Skeletal muscle satellite cell (primary cell): Measurements from ENCODE around the gene FOXP1.
"Not testable (repeated sequence)": the region's sequence is repeated elsewhere in the genome, so short reads cannot be mapped to it uniquely, and the experiment has no call there.

Experiments used
- H3K27me3 ChIP-seq: 2 replicates; pipeline ENCODE4 v1.7.0; 2013; ENCODE audit warnings: low read length; ENCODE audit not compliant: control insufficient read depth, insufficient read depth
- H3K36me3 ChIP-seq: 2 replicates; pipeline ENCODE4 v1.7.0; 2013; ENCODE audit warnings: mild to moderate bottlenecking, control low read depth, low read length; ENCODE audit not compliant: insufficient read depth
- H3K4me1 ChIP-seq: 2 replicates; pipeline ENCODE4 v1.7.0; 2013; ENCODE audit warnings: low read length; ENCODE audit not compliant: control insufficient read depth, insufficient read depth
- H3K4me2 ChIP-seq: 2 replicates; pipeline ENCODE4 v1.7.0; 2013; ENCODE audit warnings: mild to moderate bottlenecking, low read length
- H3K4me3 ChIP-seq: 2 replicates; pipeline ENCODE4 v1.7.0; 2013; ENCODE audit warnings: low read length
- H3K9ac ChIP-seq: 2 replicates; pipeline ENCODE4 v1.7.0; 2013; ENCODE audit warnings: mild to moderate bottlenecking, low read depth, low read length, moderate library complexity
- H3K9me3 ChIP-seq: replicated peaks from 2 replicates; pipeline ENCODE4 v1.7.0; 2013; ENCODE audit warnings: mild to moderate bottlenecking, control low read depth, low read length

The FOXP1 gene

GRCh38 chr3:71325715-71326114 is 257.8 kb downstream of the FOXP1 start:
- Histone ChIP-seq H3K9me3 (no peaks in the 10 kb centered on the region), H3K4me1 (no peaks in the 10 kb centered on the region), H3K4me2 (no peak overlapping the region), H3K27me3 (no peaks in the 10 kb centered on the region), H3K9ac (no peak overlapping the region), H3K36me3 (no peaks in the 10 kb centered on the region), H3K4me3 (no peak overlapping the region)

- not testable (repeated sequence) for H3K4me1 ChIP-seq, H3K9me3 ChIP-seq, H3K4me2 ChIP-seq, H3K36me3 ChIP-seq, H3K4me3 ChIP-seq, H3K27me3 ChIP-seq, H3K9ac ChIP-seq
Measured at GRCh38 chr3:71324224-71324623, 259.3 kb downstream of the FOXP1 start.

GRCh38 chr3:71323558-71323957 is 260.0 kb downstream of the FOXP1 start:
- H3K4me2 ChIP-seq: no peak overlapping the region
- no peaks in the 10 kb centered on the region for H3K27me3 ChIP-seq
- no peaks in the 10 kb centered on the region for H3K9me3 ChIP-seq
- H3K9ac ChIP-seq: no peak overlapping the region
- no peak overlapping the region for H3K4me3 ChIP-seq
- H3K36me3 ChIP-seq: no peaks in the 10 kb centered on the region
- H3K4me1 ChIP-seq: no peaks in the 10 kb centered on the region

GRCh38 chr3:71322154-71322553 is 261.4 kb downstream of the FOXP1 start:
- Histone ChIP-seq H3K4me1 (peaks cover 12% of the 10 kb centered on the region), H3K36me3 (no peaks in the 10 kb centered on the region)

GRCh38 chr3:71319771-71320170 is 263.8 kb downstream of the FOXP1 start:
- H3K9ac ChIP-seq: no peak overlapping the region
- no peaks in the 10 kb centered on the region for H3K9me3 ChIP-seq
- no peak overlapping the region for H3K4me2 ChIP-seq
- H3K4me3 ChIP-seq: no peak overlapping the region
- H3K4me1 ChIP-seq: peaks cover 13% of the 10 kb centered on the region
- H3K27me3 ChIP-seq: no peaks in the 10 kb centered on the region
- H3K36me3 ChIP-seq: no peaks in the 10 kb centered on the region

More at GRCh38 chr3:71322154-71322553, 261.4 kb downstream of the FOXP1 start:
- no peak overlapping the region for H3K4me2 ChIP-seq
- no peaks in the 10 kb centered on the region for H3K27me3 ChIP-seq
- H3K9ac ChIP-seq: no peak overlapping the region
- no peak overlapping the region for H3K4me3 ChIP-seq
- no peaks in the 10 kb centered on the region for H3K9me3 ChIP-seq

- no peak overlapping the region for H3K9ac ChIP-seq
- H3K4me1 ChIP-seq: peaks cover 13% of the 10 kb centered on the region
- no peaks in the 10 kb centered on the region for H3K9me3 ChIP-seq
Measured at GRCh38 chr3:71318458-71318827, 265.1 kb downstream of the FOXP1 start.

GRCh38 chr3:71317749-71318457 is 265.6 kb downstream of the FOXP1 start:
- no peaks in the 10 kb centered on the region for H3K9me3 ChIP-seq
- H3K4me2 ChIP-seq: peak overlapping the region; percentile 4
- H3K36me3 ChIP-seq: no peaks in the 10 kb centered on the region
- H3K27me3 ChIP-seq: no peaks in the 10 kb centered on the region
- H3K9ac ChIP-seq: no peak overlapping the region
- no peak overlapping the region for H3K4me3 ChIP-seq
- peaks cover 13% of the 10 kb centered on the region for H3K4me1 ChIP-seq

More at GRCh38 chr3:71318458-71318827, 265.1 kb downstream of the FOXP1 start:
- Histone ChIP-seq H3K4me2 (no peak overlapping the region), H3K36me3 (no peaks in the 10 kb centered on the region), H3K4me3 (no peak overlapping the region), H3K27me3 (no peaks in the 10 kb centered on the region)

- Histone ChIP-seq H3K27me3 (no peaks in the 10 kb centered on the region), H3K36me3 (peaks cover 2% of the 10 kb centered on the region), H3K9me3 (no peaks in the 10 kb centered on the region), H3K4me1 (peaks cover 13% of the 10 kb centered on the region), H3K4me2 (peak overlapping the region; percentile 4), H3K4me3 (no peak overlapping the region), H3K9ac (no peak overlapping the region)
Measured at GRCh38 chr3:71317140-71317539, 266.4 kb downstream of the FOXP1 start.

GRCh38 chr3:71316066-71316777 is 267.3 kb downstream of the FOXP1 start:
- Histone ChIP-seq H3K36me3 (peaks cover 4% of the 10 kb centered on the region), H3K4me1 (peaks cover 14% of the 10 kb centered on the region), H3K9me3 (no peaks in the 10 kb centered on the region), H3K27me3 (no peaks in the 10 kb centered on the region), H3K9ac (no peak overlapping the region), H3K4me2 (no peak overlapping the region), H3K4me3 (no peak overlapping the region)

- H3K9ac ChIP-seq: no peak overlapping the region
- no peak overlapping the region for H3K4me2 ChIP-seq
- H3K4me1 ChIP-seq: peaks cover 22% of the 10 kb centered on the region
- no peak overlapping the region for H3K4me3 ChIP-seq
- H3K36me3 ChIP-seq: peaks cover 4% of the 10 kb centered on the region
- no peaks in the 10 kb centered on the region for H3K27me3 ChIP-seq
- no peaks in the 10 kb centered on the region for H3K9me3 ChIP-seq
Measured at GRCh38 chr3:71315431-71315830, 268.1 kb downstream of the FOXP1 start.

GRCh38 chr3:71313844-71314243 is 269.7 kb downstream of the FOXP1 start:
- Histone ChIP-seq H3K9ac (no peak overlapping the region), H3K27me3 (no peaks in the 10 kb centered on the region), H3K36me3 (peaks cover 4% of the 10 kb centered on the region), H3K4me2 (no peak overlapping the region), H3K4me1 (peaks cover 30% of the 10 kb centered on the region), H3K4me3 (no peak overlapping the region), H3K9me3 (no peaks in the 10 kb centered on the region)

GRCh38 chr3:71312461-71312860 is 271.1 kb downstream of the FOXP1 start:
- no peak overlapping the region for H3K4me2 ChIP-seq
- no peak overlapping the region for H3K4me3 ChIP-seq
- no peak overlapping the region for H3K9ac ChIP-seq
- peaks cover 4% of the 10 kb centered on the region for H3K36me3 ChIP-seq
- no peaks in the 10 kb centered on the region for H3K9me3 ChIP-seq
- H3K27me3 ChIP-seq: no peaks in the 10 kb centered on the region
- peaks cover 21% of the 10 kb centered on the region for H3K4me1 ChIP-seq
